C1 segment of cervical spinal cord (tissue), 14 donors: Measurements from ENCODE around the gene CERS3.

Source experiments
- DNase-seq, 14 donors: peaks; one replicate each; lab custom pipeline; 2025; lab: John Stamatoyannopoulos, UW

Gene CERS3

DNA sequence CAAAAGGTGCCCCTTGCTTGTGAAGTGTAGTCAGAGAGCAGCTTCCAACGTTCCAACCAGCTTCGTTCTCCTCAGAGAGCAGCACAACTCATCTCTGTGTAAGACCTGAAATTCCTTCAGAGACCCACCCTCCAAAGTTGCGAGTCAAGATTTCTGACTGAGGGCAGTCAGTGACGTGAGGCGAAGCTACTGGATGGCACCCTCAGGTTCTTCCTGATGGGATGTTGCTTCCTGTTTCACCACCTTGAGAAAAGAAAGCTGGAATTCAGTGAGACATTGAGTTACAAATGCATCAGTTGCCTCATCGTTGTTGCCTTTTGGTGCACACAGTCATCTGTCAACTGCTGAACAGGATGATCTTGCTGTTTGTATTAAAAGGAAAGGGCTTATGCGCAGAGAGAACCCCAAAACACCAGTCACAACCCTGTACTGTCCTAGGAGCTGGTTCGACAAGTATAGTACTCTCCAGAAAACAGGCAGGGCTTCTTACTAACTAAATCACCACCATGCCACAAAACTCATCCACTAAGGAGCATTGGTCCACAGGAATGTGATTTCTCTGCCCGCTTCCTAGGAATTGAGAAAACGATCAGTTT is at the start of gene CERS3:
TSS of gene CERS3 (minus strand) at position 118 of the 596 bp plus-strand sequence. CDS start 27,101 bp downstream, outside the sequence.
- no peak for DNase-seq

DNA sequence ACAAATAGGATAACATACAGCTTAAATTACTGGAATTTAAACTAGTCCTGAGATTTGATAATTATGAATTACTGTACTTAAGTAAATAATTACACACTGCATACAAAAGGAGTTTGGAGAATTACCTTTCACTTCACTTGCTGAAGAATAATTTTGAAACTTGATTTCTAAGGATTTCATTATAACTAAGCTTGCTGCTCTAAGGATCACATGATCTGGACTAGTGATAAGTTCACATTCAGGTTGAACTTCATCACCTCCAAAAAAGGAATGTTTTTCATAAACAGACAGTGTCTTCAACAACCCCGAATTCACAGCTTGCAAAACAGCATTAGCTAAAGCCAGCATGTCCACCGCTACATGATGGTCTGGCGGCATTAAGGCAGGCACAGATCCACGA is 44.8 kb upstream of the CERS3 start:
- no peak for DNase-seq

DNA sequence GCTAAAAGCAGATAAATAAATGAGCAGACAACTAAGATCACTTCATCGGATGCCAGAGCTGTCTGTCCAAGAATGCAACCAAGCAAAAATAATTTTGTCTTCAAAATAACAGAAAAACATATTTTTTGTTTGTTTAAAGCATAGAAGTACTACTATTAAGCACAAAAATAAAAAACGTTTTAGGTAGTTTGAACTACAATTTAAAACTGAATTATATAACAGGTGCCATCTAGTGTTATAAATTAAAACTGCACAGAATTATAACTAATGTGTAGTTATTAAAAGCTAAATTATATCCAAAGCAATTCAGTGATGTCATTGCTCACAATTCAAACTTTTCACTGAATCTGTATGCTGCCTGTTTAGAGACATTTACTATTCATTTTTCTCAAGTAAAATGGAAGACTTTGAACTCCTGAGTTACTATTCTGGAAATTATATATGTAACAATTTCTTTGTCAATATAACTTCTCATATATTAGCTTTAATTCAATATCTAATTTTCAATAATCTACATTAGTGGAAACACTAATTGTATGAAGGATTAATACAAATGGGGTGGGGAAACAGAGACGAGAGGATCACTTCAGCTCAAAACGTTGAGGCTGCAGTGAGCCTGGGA is 43.7 kb upstream of the CERS3 start:
- DNase-seq = no peak

DNA sequence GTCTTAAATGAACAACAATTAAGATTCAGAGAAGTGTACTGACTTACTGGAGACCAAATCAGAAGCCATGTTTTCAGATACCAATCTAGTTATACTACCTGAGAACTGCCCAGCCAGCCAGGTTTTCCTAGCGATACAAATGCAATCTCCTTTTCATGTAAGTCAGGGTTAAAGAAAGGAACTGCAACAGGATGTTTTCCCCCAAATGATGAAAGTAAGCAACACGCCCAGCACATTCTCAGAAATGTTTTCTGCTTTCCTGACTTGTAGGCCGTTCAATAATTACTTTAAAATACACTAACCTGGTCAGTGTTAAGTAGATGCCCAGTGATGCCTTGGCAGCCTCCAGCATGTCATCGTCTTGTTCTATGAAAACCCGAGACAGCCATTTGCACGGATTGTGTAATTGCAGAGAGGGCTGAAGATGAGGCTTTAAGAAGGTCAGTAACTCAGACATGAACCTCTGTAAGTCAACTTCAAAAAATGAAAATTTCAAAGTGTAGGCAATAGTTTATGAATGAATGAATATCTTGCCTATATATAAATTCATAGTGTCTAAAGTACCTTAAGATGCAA is 42.9 kb upstream of the CERS3 start:
- no peak for DNase-seq

DNA sequence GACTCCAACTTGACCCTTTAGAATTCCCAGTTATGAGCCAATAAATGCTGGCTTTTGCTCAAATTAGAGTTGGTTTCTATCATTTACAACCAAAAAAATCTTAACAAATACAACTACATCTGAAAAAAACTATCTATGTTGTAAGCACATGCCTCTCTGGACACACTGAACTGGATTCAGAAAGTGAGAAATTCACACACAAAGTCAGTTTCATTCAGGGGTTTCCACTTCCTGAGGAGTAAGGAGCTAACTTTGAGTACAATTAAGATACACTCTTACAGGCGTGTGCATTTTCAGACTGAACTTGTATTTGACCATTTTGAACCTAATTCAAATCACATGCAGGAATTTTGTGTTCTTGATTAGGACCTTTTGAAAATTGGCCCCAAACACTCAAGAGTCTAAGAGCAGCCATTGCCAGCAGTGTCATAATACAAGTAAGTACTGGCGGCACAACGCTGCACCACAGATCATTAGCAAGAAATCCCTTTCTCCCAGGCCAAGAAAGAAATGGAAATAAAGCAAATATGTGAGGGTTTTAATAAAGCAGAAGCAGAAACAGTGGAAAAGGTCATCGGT is 42.1 kb upstream of the CERS3 start:
- DNase-seq = no peak

DNA sequence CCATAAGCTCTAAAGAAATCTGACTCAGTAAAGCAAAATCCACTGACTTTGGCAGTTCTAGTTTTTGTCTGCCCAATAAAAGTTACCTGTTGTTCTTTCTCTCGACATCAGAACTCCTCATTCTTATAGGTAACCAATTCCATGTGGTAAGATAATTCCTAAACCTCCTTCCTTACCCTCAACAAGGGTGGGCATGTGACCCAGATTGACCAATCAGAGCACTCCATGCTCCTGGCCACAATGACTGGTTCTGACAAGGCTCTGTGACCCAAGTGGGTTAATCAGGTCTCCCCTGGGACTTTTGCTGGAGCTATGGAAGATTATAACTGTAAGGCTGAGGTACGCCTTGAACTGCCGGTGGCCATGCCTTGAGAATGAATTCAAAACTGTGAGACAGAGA is 41.5 kb upstream of the CERS3 start:
- DNase-seq = no peak

DNA sequence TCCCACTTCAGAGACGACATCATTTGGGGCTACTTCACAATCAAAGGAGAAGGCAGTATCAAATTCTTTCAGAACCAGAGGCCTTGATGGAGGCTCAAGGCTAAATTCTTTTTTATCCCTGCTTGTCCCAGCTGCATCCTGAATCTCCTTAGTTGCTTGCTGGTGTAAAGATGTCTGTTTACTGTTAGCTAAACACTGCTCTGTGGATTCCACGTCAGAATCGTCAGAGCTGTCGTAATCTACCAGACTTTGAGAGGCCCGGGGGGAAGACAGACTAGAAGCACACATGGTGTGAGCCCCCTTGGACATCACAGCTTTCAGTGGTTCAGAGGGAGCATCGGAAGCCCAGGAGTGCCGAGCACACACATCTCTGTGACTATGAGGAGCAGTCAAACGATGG is 40.6 kb upstream of the CERS3 start:
- DNase-seq = no peak

DNA sequence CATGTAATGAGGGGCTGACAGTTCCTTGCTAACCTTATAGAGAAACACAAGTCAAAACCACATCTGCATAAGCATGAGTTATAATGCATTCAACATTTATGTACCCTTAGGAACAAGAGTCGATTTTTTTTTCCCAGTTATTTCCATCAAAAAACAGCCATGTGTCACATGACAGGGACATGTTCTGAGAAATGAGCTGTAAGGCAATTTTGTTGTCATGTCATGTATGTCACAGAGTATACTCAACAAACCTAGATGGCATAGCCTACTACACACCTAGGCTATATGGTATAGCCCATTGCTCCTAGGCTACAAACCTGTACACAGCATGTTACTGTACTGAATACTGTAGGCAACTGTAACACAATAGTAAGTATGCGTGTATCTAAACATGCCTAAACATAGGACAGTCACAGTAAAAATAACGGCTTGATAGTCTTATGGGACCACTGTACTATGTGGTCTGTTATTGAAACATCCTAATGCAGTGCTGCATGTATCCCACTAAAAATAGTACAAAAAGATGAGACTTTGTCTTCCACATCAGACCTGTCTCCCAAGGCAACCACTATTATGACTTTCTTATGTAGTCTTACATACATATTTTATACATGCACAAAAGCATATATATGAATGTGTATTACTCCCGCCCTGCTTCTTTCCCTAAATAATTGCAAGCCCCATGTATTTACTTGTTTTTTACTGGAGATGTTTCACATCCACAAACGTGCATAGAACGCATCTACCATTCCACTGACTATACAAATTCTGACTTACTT is 38.3 kb upstream of the CERS3 start:
- DNase-seq = no peak

DNA sequence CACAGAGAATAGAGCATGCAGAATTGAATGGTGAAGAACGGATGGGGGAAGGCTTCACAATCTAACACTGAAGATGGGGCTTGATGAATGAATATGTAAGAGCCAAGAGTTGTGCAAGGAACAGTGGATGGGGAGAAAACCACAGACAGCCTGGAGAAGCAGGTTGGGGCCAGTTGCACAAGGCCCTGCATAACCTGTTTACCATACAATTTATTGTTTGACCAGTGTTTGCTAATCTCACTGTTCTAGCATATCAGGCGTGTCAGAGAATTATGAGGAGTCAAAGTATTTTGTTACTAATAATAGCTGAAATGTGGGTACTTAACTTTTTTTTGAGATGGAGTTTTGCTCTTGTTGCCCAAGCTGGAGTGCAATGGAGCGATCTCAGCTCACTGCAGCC is 36.8 kb upstream of the CERS3 start:
- no peak for DNase-seq

DNA sequence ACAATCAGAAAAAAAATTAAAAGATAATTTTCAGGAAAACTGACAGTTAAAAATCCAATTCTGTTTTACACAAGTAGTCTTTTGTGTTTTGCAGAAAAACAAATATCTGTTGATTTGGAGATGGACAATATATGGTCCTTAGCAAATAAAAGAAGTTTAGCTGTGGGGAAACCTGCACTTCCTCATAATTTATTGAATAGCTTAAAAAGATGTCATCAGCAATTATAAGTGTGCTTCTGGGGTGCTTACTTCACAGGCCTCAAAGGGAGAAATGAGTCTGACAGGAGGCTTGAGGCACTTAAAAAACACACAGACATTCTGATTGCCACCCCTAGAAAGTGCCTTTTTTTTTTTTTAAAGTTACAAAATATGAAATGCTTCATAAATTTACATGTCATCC is 31.6 kb upstream of the CERS3 start:
- no peak for DNase-seq

DNA sequence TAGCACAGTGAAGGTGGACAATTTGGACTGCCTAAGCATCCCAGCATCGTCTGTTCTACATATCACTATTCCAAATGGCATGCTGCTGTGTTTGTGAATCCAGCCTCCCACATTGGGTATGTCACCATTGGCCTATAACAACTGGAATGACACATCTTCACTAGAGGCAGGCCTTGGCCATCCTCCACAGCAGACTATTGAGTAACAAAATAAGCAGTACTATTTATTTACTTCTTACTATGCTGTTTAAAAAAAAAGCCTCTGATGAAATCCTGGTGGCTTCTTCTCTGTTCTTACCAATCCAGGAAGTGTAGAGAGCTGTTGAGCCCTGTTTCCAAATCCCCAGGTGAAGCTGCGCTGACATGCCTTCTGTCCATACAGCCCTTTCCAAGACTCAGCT is 30.6 kb upstream of the CERS3 start:
- DNase-seq = no peak

DNA sequence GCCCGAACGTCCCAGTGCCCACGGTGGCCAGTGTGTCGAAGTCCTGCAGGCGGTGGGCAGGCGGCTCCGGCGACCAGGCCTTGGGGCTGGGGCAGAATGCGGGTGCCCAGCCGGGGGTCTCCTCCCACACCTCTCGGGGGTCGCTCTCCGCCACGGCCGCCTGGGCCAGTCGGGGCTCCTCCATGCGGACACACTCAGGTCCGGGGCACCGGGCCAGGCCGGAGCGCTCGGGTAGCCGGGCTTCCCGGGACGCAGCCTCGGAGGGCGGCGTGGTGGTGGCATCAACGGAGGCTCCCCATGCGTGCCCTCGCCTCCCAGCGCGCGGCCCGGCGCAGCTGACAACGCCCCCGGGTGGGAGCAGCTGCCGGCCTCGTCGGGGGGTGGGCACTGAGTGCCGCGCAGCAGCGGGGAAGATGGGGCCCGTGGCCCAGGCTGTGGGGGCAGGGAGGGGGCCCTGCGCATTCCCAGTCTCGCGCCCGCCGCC is 30.1 kb upstream of the CERS3 start:
- no peak for DNase-seq

DNA sequence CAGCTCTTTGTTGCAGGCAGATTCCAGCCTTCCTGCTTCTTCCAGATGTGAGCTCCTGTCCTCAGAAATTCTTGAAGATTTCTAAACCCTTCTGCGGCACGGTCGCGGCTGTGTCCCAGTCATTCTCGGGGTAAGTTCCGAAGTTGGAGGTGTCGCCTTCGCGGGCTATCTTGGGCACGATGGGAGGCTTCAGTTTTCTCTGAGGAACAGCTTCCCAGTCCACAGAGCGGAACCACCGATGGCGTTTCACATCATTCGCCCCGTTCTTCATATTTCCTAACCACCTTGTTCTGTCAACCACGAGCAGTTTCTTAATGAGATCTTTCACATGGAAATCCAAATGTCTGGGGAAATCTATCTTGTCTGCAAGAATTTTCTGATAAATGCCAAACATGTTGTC is 24.7 kb upstream of the CERS3 start:
- DNase-seq = no peak

DNA sequence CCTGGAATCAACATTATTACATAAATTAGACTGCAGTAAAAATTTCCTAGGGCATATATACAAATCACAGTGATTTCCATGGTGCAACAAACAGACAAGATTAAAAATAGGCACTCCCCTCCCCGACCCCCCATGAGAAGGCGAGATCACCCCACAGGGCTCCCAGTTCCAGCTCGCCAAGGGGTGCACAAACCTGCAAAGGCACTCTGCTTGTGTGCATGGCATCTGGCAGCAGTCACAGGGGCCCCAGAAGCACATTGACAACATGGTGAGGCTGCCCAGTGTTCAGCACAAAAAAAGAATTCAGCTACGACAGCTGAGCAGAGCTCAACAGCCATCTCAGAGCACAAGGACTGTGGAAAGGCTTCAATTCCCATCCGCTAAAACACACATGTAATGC is 19.2 kb upstream of the CERS3 start:
- DNase-seq = no peak

DNA sequence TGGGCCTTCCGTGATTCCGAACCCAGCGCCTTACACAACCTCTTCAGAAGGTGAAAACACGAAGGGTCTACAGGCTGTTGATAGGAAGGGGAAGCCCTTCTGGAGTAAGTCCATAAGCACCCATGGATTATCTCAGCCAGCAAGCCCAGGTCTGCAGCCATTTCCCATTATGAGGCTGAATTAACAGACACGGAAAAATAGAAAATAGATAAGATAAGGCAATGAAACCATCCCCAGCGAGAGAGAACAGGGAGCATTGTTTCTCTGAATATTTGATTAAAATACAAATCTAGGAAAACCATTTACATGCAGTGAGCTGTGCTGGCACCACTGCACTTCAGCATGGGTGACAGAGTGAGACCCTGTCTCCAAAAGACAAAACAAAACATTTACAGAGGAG is 16.2 kb upstream of the CERS3 start:
- DNase-seq = no peak

DNA sequence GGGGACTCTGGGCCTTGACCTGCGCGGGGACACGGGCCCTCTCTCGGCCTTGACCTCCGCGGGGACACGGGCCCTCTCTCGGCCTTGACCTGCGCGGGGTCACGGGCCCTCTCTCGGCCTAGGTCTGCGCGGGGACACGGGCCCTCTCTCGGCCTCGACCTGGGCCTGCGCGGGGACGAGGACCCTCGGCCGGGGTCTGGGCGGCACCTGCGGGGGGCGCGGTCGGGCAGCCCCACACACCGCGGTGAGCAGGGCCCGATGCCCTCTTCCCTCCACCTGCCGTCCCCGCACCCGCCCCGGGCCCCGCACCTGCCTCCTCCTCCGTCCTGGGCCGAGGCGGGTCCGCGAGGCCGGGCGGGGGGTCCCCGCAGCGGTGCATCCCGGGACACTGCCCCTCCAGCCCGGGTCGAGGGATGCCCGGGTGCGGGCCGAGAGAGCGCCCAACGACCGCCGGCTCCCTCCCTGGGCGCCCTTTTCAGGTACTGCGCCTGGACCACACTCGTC is 15.6 kb upstream of the CERS3 start:
- DNase-seq = no peak

DNA sequence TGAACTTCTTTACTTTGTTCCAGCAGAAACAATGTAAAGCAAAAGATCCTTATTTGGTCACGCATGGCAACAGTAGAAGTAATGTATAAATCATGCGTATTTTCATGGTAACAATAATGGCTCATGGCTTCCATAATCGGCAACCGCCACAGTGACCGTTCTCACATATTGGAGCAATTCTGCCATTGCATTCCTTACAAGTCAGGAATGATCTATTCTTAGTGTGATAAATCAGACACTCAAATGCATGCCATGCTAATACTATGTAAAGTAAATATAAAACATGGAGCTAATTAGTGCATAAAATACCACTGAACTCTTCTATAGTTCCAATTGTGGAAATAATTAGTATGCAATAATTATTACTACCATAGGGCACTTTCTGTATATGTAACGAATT is 13.5 kb upstream of the CERS3 start:
- DNase-seq = no peak

DNA sequence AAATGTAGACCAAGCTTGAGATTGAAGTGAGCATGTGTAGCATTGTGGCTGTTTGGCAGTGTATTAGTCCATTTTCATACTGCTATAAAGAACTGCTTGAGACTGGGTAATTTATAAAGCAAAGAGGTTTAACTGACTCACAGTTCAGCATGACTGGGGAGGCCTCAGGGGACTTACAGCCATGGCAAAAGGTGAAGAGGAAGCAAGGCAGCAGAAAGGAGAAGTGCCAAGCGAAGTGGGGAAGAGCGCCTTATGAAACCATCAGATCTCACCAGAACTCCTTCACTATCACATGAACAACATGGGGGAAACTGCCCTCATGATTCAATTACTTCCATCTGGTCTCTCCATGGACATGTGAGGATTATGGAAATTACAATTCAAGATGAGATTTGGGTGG is 8.6 kb upstream of the CERS3 start:
- DNase-seq = no peak

DNA sequence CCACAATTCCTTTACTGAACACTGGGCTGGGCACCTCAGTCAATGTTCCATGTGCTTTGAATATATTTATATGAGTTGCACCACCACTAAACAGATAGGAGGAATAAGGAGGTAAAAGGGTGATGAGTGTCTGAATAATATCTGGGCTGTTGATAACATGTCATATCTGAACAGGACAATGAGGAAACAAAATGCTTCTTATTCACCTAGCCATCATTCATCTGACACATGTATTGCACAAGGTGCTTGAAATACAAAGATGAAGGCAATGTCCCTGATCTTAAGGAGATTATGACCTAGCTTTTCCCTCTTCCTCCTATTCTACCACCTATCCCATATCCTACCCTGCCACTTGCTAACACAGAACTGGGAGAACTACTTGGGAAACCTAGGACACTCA is 8.0 kb upstream of the CERS3 start:
- no peak for DNase-seq

DNA sequence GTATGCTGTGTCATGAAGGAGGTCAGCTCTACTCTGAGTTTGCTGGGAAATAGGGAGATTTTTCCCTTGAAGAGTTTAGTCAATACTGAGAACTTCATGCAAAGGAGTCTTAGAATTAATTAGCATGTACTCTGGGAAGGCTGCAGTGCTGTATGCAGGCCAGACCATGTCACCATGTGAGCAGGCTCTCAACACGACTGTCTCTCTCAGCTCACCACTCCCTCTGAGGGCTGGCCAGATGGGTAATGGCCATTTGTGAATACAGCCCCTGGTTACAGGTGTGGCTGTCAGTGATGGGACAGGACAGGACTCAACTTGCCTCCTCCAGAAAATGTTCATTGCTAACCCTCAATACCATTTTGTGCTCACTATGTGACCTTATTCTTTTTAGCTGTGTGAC is 5.1 kb upstream of the CERS3 start:
- DNase-seq = no peak

DNA sequence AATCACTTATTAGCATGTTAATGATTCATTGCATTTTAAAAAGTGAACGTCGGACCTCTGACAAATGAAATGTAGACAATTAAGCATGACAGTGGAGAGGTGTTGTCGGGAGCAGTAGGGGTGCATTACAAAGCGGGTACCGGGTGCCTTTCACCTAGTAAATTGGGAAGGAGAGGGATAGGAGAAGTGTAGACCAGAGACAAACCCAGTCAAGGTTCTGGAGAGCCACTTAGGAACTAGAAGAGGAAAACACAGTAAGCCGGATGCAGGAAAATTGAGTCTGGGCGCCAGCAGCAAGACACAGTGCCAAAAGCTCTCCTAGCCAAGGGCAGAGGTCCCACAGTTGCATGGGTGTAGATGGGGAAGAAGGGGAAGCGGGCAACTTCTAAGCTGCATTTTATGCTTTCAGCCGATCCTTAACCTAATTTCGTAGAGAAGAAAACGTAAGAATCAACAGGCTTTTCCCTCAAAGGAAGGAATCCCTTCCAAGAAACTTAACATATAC is 3.1 kb upstream of the CERS3 start:
- no peak for DNase-seq

DNA sequence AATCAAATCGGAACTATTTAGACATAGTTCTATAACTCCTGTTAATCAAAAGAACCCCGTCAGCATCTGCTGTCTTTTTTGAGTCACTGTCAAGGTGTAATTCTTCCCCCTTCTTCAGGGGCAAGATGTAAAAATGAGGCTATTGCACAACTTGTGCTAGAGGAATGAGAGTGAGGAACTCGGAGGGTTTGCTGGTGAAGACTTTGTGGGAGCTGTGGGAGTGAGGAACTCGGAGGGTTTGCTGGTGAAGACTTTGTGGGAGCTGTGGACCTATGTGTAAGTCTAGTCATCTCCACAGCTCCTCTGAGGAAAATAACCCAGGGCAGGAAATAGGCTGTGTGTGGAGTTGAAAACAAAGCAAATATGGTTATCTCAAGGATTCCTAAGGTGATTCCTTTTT is 2.5 kb upstream of the CERS3 start:
- DNase-seq = no peak
